AG04450 (cell line): ENCODE measurements around the gene SEMA6D. TPM values are rescaled to one million over a fixed set of nuclear protein-coding genes. Genes with fewer than 3 reads are reported as not detected.

Source experiments
- CTCF ChIA-PET: fragments of 300-600, 350-600 bp; formaldehyde crosslinking; extraction: SDS; loops from one replicate; lab custom pipeline; 2022; ENCODE audit warnings: antibody characterized with exemption, inconsistent platforms; lab: Charles Lee
- POLR2A ChIA-PET: fragments of 350-600 bp; formaldehyde crosslinking; extraction: SDS; loops from one replicate; lab custom pipeline; 2021; ENCODE audit warnings: antibody characterized with exemption, inconsistent platforms; lab: Yijun Ruan, JAX
- DNase-seq: peaks from one replicate; pipeline ENCODE4 v3.0.0-alpha.2; 2011; ENCODE audit warnings: low read depth, low spot score
- H3K27ac ChIP-seq: one replicate; pipeline ENCODE4 v1.5.1; 2012; ENCODE audit warnings: low read depth, low read length, control low read depth
- H3K27me3 ChIP-seq: one replicate; pipeline ENCODE4 v1.6.0; 2012; ENCODE audit warnings: low read length; ENCODE audit not compliant: control insufficient read depth, insufficient read depth
- H3K4me3 ChIP-seq: 2 replicates; pipeline ENCODE4 v1.5.1; 2011; ENCODE audit warnings: mild to moderate bottlenecking, low read depth, low read length, control low read depth
- H3K9me3 ChIP-seq: 2 replicates; pipeline ENCODE4 v1.5.1; 2012; ENCODE audit warnings: low read length; ENCODE audit not compliant: control insufficient read depth, insufficient read depth
- CTCF ChIP-seq: IDR thresholded peaks from 2 replicates; pipeline ENCODE4 v1.5.1; 2011; ENCODE audit warnings: low read depth, low read length, control low read depth, inconsistent platforms
- polyA plus RNA-seq: library from polyadenylated mRNA; depleted of rRNA; stranded (reverse); fragments of >200 nt; gene quantifications from 2 replicates; pipeline ENCODE4 v1.2.3, GENCODE V29; 2011

Gene SEMA6D
- polyA plus RNA-seq, 1 experiment = 10.7 TPM

- ChIA-PET CTCF (no interaction called here), POLR2A (no interaction called here)
- TF ChIP-seq CTCF = no peak
- no peak for DNase-seq
- Histone ChIP-seq H3K9me3 (no peaks in the 10 kb centered on the region), H3K4me3 (no peak overlapping the region), H3K27ac (no peak overlapping the region), H3K27me3 (no peaks in the 10 kb centered on the region)
These were observed 11.9 kb upstream of the SEMA6D start for GRCh38 chr15:47705281-47705997.

GRCh38 chr15:47707391-47707790 lies 9.9 kb upstream of the SEMA6D start:
- POLR2A ChIA-PET = no interaction called here
- Histone ChIP-seq H3K9me3 (no peaks in the 10 kb centered on the region), H3K27ac (no peak overlapping the region), H3K4me3 (no peak overlapping the region), H3K27me3 (no peaks in the 10 kb centered on the region)
- no peak for TF ChIP-seq CTCF
- DNase-seq = no peak
- CTCF ChIA-PET = no interaction called here

GRCh38 chr15:47708161-47708980 lies 8.9 kb upstream of the SEMA6D start:
- ChIA-PET POLR2A (interaction anchor here (0.6 kb wide), 1 partner anchor 49 kb away, joined by 6 read pairs; no protein-coding TSS in a partner anchor), CTCF (interaction anchor here (0.5 to 1.3 kb wide), 2 partner anchors 8 to 9 kb away, joined by 3 read pairs; partner anchors contain the start of gene SEMA6D)
- TF ChIP-seq CTCF = no peak
- DNase-seq = no peak
- Histone ChIP-seq H3K27me3 (no peaks in the 10 kb centered on the region), H3K9me3 (no peaks in the 10 kb centered on the region), H3K27ac (no peak overlapping the region), H3K4me3 (no peak overlapping the region)

- H3K4me3 ChIP-seq = no peak overlapping the region
- CTCF ChIA-PET = interaction anchor here (0.6 to 3.7 kb wide), 26 partner anchors 9 to 518 kb away, joined by 3 to 24 read pairs (median 4); no protein-coding TSS in a partner anchor
- no peak overlapping the region for H3K27ac ChIP-seq
- POLR2A ChIA-PET = interaction anchor here (0.5 kb wide), 1 partner anchor 9 kb away, joined by 4 read pairs; no protein-coding TSS in a partner anchor
- H3K27me3 ChIP-seq = no peaks in the 10 kb centered on the region
- peak; percentile 64 for TF ChIP-seq CTCF
- no peak for DNase-seq
- H3K9me3 ChIP-seq = no peaks in the 10 kb centered on the region
These were observed 5.7 kb upstream of the SEMA6D start for GRCh38 chr15:47711655-47712054.

GRCh38 chr15:47715402-47715801 lies 1.9 kb upstream of the SEMA6D start:
- H3K9me3 ChIP-seq = no peaks in the 10 kb centered on the region
- no peak for DNase-seq
- no peak overlapping the region for H3K27ac ChIP-seq
- ChIA-PET POLR2A (no interaction called here), CTCF (interaction anchor here (6.8 kb wide), 1 partner anchor 520 kb away, joined by 57 read pairs; no protein-coding TSS in a partner anchor)
- no peak overlapping the region for H3K4me3 ChIP-seq
- TF ChIP-seq CTCF = no peak
- H3K27me3 ChIP-seq = no peaks in the 10 kb centered on the region
